GM19043 (cell line): ENCODE results near the gene RSPRY1.
"Not testable (repeated sequence)": the region's sequence is repeated elsewhere in the genome, so short reads cannot be mapped to it uniquely, and the experiment has no call there.

Experiments
- ATAC-seq: cut with Tn5 transposase; IDR thresholded peaks from one replicate; pipeline ENCODE4 v1.9.1; 2021; ENCODE audit warnings: low read depth; ENCODE audit not compliant: unreplicated experiment

Gene RSPRY1

DNA sequence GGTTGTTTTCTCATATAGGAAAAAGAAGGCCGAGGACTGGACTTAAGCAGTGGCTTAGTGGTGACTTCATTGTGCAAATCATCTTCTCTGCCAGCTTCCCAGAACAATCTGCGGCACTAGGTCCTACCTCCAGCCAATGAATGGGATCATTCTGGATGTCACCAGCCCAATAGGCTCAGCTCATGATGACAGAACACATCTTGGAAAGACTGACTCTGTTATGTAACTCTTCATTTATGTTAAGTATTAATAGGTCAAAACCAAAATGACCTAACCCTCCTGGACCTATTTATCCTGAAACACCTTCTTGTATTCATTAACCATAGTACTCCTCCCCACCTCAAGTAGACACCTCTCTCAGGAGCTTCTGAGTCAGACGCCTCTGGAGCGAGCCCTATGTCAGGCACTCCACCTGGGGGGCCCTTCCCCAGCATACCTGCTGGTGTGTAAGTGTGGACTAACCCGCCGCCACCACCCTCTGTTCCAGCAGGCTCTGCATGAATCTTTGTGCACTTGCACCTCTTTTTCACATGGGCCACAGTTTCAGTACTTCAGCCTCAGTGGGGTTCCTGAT, 66.1 kb downstream of the RSPRY1 start:
- ATAC-seq: no peak

GRCh38 chr16:57253466-57253865, 67.3 kb downstream of the RSPRY1 start:
- no peak for ATAC-seq

GRCh38 chr16:57255686-57256415, 69.7 kb downstream of the RSPRY1 start:
- no peak for ATAC-seq

GRCh38 chr16:57256601-57257395, 70.7 kb downstream of the RSPRY1 start:
- ATAC-seq: no peak

GRCh38 chr16:57257455-57258070, 71.4 kb downstream of the RSPRY1 start:
- ATAC-seq: no peak

DNA sequence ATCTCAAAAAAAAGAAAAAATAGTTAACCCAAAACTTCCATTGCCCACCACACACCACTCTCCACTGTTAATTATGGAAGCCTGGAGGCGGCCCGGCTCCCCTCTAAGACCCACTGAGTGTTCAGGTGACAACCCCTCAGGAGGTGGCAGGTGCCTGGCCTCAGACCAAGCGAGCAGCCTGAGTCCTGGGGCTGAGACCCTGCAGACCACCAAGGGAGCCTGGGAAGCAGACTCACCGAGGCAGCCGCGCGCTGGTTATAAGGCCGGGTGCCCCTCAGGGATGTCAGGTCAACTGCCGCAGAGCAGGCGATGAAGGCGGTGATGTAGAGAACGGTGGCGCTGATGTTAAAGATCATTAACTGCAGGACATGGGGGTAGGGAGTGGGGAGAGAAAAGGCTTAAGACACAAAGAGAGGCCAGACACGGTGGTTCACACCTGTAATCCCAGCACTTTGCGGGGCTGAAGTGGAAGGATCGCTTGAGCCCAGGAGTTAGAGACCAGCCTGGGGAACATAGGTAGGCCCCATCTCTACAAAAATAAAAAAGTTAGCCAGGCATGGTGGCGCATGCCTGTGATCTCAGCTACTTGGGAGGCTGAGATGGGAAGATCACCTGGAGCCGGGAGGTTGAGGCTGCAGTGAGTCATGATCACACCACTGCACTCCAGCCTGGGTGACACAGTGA, 72.2 kb downstream of the RSPRY1 start:
- no peak for ATAC-seq

DNA sequence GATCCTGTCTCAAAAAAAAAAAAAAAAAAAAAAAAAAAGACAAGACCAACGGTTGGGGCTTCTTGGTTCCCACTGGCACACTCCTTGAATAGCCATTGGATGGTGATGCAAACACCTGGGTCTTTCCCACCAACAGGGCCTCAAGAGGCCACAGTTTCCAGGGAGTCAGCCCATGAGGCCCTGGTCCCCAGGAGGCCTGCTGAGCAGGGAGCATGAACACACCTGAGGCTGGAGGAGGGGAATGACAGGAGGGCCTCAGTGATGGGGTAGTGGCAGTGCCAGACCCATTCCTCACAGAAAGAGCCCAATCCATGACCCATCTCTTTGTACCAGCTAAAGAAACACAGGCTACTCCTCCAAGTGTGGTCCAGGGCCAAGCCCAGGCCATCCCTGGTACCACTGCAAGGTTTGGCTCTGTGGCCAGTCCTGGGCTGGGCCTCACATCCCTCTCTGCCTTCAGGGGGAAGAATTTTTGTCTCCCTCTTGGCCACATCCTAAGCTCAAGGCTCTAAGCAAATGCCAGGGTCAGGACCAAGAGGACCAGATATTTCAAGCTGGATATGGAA, 72.9 kb downstream of the RSPRY1 start:
- no peak for ATAC-seq

DNA sequence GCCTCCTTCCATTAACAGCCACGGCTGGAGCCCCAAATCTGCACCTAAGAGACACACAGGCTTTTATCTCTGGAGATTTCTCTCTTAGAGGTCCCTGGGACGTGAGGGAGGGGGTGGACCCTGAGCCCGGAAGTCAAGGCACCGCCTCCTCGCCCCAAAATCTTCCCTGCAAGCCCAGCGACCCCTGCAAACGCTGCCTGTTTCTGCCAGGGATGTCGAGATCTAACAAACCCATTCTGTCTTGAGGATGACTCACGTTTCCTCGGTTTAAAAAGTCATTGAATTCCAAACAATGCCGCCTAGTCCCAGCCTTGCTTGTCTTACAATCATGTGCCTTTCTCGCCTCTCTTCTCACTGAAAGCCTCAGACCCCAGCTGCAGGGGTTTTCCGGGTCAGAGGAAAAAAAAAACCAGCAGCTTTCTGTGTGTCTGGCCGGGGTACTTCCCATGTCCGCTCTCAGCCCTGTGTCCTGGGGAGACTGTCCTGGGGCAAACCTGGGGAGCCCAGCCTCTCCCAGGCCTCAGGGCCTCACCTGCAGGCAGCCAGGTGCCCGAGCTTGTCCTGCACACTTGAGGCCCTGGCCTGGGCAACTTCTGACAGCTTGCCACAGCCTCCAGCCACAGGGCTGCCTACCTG, 74.3 kb downstream of the RSPRY1 start:
- ATAC-seq: no peak

- ATAC-seq: no peak
Observed at GRCh38 chr16:57261806-57262205, 75.7 kb downstream of the RSPRY1 start.

- ATAC-seq: no peak
Observed at GRCh38 chr16:57262841-57263540, 76.9 kb downstream of the RSPRY1 start.

DNA sequence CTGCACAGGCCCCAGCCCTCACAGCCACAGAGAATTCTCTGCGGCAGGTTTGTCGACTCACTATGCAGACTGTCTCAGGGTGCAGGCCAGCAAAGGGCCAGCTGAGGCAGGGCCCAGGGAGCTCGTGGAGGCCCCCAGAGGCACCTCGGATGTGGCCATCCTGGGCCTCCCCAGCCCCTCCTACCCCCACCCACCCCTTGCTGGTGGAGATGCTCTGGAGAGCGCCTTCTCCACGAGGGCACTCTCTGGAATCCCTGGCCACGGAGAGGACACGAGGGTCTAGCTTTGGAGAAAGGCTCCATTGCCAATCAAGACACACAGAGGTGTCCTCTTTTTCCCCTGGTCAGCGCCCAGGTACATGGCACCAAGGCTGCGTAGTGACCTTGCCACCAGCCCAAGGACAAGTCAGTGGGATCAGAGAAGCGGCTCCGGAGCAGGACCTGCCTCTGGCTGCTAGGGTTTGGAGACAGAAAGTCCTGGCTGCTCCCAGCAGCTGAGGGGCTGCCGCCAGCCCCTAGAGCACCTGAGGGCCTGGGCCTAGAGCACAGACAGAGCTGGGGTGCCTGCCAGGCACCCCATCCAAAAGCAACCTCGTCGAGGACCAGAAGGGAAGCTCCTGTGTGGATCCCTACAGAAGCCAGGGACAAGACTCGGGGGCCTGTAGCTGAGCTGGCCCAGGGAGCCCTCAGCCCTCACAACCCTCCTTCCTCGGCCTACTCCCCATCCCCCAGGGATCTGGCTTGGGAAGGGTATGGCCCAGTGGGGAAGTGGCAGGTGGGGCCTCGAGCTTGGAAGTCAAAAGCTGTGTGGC, 77.6 kb downstream of the RSPRY1 start:
- no peak for ATAC-seq

DNA sequence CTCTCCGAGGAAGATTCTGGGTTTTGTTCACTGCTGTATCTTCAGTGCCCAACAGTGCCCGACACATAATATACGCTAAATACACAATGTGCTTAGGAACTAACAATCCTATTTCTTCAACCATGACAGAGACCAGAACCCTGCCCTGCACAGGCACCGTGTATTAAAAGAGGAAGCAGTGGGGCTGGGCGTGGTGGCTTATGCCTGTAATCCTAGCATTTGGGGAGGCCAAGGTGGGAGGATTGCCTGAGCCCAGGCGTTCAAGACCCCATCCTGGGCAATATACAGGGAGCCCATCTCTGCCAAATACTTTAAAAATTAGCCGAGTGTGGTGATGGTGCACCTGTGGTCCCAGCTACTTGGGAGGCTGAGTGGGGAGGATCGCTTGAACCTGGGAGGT, 78.3 kb downstream of the RSPRY1 start:
- no peak for ATAC-seq

DNA sequence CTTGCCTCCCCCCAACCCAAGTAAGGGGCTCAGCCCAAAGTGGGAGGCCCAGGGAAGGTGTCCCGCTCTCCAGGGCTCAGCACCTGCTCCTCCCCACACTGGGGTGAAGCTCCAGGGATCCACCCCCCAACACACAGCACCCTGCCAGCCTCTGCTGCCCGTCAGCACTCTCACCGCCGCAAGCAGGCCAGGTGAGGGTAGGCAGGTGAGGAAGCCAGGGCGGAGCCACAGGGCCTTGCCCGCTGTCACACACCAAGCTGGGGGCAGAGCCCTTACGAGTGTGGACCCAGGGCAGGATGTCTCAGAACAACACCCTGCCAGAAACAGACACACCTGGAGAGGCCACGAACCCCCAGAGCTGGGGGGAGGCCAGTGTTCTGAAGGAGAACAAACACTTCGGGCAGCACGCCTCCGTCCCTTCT, 78.8 kb downstream of the RSPRY1 start:
- no peak for ATAC-seq

- ATAC-seq: no peak
Observed at GRCh38 chr16:57265850-57266530, 79.9 kb downstream of the RSPRY1 start.

DNA sequence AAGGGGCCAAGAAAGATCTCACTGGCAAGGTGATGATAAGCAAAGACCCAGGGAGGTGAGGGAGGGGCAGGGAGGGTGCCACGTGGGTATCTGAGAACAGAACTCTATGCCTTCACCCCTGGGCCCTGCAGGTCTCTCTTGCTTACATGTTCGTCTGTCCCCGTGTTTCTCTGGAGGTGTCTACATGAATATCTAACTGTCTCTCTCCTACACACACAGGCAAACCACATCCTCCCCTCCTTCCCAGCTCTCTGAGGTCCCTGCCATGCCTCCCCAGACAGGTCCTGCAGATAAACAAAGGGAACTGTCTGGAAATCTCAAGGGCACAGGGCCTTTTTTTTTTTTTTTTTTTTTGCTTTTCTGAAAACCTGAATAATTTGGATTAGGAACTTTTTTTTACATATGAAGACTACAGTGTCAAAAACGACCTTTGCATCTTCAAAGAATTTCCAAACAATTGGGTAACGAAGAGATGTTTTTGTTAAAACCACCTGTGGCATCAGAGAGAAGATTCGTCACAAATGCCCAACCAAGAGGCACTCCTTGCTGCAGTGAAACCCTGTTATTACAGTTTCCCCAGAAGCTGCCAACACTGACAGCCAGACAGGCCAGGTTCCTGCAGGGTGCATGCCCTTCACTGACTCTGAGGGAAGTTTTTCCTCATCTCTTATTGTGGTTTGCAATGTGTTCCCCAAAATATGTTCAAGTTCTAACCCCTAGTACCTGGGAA, 80.6 kb downstream of the RSPRY1 start:
- no peak for ATAC-seq

GRCh38 chr16:57267343-57267742, 81.2 kb downstream of the RSPRY1 start:
- ATAC-seq: not testable (repeated sequence)
